GM10266 (cell line): Measurements from ENCODE around the gene FAM83C.

Experiments used
- DNase-seq: peaks from one replicate; pipeline ENCODE4 v3.0.0; 2012; ENCODE audit errors: extremely low spot score
- CTCF ChIP-seq: IDR thresholded peaks from 2 replicates; pipeline ENCODE4 v1.5.1; 2012; ENCODE audit warnings: mild to moderate bottlenecking, low read depth; ENCODE audit not compliant: control insufficient read depth, insufficient read depth; ENCODE audit errors: missing control alignments

FAM83C gene

GRCh38 chr20:35297155-35297554 lies 4.9 kb upstream of the FAM83C start:
- no peak for DNase-seq
- TF ChIP-seq CTCF, result no peak

DNA sequence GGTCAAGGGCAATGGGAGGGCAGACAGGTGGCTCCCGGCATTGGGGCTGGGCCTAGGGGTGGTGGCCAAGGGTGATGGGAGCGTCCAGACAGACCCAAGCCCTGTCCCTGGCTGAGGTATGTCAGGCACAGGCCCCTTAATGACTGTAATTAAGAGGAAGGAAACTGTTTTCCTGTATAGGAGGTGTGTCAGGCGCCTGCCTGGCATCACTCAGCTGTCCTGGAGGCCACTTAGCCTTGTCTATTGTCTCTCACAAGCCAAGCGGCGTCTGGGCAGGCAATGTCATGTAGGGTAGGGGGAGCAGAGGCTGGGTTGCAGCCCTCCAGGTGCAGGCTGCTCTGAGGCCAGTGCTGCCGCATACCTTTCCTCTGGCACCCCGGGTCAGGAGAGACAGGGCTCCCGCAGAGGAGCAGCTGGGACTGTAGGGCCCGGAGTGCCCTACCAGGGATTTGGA lies 3.9 kb upstream of the FAM83C start:
- no peak for TF ChIP-seq CTCF
- no peak for DNase-seq

- no peak for TF ChIP-seq CTCF
- no peak for DNase-seq
Observed at GRCh38 chr20:35295674-35296073, 3.4 kb upstream of the FAM83C start.

GRCh38 chr20:35295058-35295457 lies 2.8 kb upstream of the FAM83C start:
- no peak for TF ChIP-seq CTCF
- DNase-seq, result no peak

GRCh38 chr20:35294293-35294685 lies 2.1 kb upstream of the FAM83C start:
- DNase-seq, result no peak
- no peak for TF ChIP-seq CTCF

- no peak for DNase-seq
- no peak for TF ChIP-seq CTCF
Observed at GRCh38 chr20:35293303-35294292, 1.4 kb upstream of the FAM83C start.
